Transverse colon (tissue), 4 donors: Measurements from ENCODE around the gene P3H2.

ENCODE experiments used
- CTCF ChIP-seq, 5 experiments: fragments of 200-600 bp in 3 of 5; fragments of 450-650 bp in 2 of 5; sonication (generic) in 3 of 5; IDR thresholded peaks; 1 replicate in 2 of 5; 2 replicates in 3 of 5; pipeline ENCODE4 v1.5.1; 2016 to 2017; ENCODE audit warnings: antibody characterized with exemption in 5 of 5, inconsistent platforms in 3 of 5, mild to moderate bottlenecking in 2 of 5, moderate library complexity in 1 of 5
- EP300 ChIP-seq: sonication (generic); formaldehyde crosslinking; IDR thresholded peaks from one replicate; pipeline ENCODE4 v1.6.1; 2017; ENCODE audit warnings: antibody characterized with exemption, low read depth
- POLR2A ChIP-seq: fragments of 450-650 bp; IDR thresholded peaks from one replicate; pipeline ENCODE4 v1.6.1; 2016; ENCODE audit warnings: antibody characterized with exemption, mild to moderate bottlenecking, moderate library complexity
- POLR2AphosphoS5 ChIP-seq, 3 donors: sonication (generic); formaldehyde crosslinking; IDR thresholded peaks; one replicate each; pipeline ENCODE4 v1.6.1; 2016; ENCODE audit warnings: antibody characterized with exemption in 3 of 3

GRCh38 chr3:190118438-190118837 is 2.3 kb downstream of the P3H2 start:
- TF ChIP-seq POLR2AphosphoS5 (IDR thresholded peaks at IDR 0.05) (no peak), EP300 (no peak), POLR2A (no peak), CTCF (IDR thresholded peaks at IDR 0.05) (no peak)
